Vagina (tissue), 2 donors: Measurements from ENCODE around the gene ZBTB45.

ENCODE experiments used
- CTCF ChIP-seq, 3 experiments: fragments of 450-650 bp in 2 of 3; fragments of 200-600 bp in 1 of 3; sonication (generic) in 1 of 3; IDR thresholded peaks; one replicate each; pipeline ENCODE4 v1.5.1; 2017 to 2019; ENCODE audit warnings: antibody characterized with exemption in 3 of 3, mild to moderate bottlenecking in 2 of 3, moderate library complexity in 2 of 3
- POLR2A ChIP-seq, 2 donors: fragments of 450-650 bp; IDR thresholded peaks; one replicate each; pipeline ENCODE4 v1.6.1; 2017; ENCODE audit warnings: antibody characterized with exemption in 2 of 2, mild to moderate bottlenecking in 2 of 2, moderate library complexity in 2 of 2
- POLR2AphosphoS5 ChIP-seq, 2 donors: sonication (generic); formaldehyde crosslinking; IDR thresholded peaks; one replicate each; pipeline ENCODE4 v1.9.0; 2017; ENCODE audit warnings: antibody characterized with exemption in 2 of 2, mild to moderate bottlenecking in 2 of 2, low read depth in 1 of 2; ENCODE audit not compliant: insufficient read depth in 1 of 2

- TF ChIP-seq POLR2AphosphoS5 (IDR thresholded peaks at IDR 0.05; ENCODE audit: insufficient read depth in 1 of 2, low read depth in 1 of 2) (no peak), CTCF (IDR thresholded peaks at IDR 0.05) (no peak), POLR2A (IDR thresholded peaks at IDR 0.05) (no peak)
These were observed 30.9 kb upstream of the ZBTB45 start for GRCh38 chr19:58550362-58551122.
